Ammon's horn (tissue), 1 donor: ENCODE data around the gene RPL29.

Experiments
- DNase-seq: peaks from one replicate; pipeline ENCODE4 v3.0.0-alpha.2; 2016; ENCODE audit warnings: low spot score

RPL29 gene

GRCh38 chr3:51945926-51946705 lies 49.6 kb downstream of the RPL29 start:
- no peak for DNase-seq

GRCh38 chr3:51945031-51945840 lies 50.5 kb downstream of the RPL29 start:
- DNase-seq = no peak

GRCh38 chr3:51944451-51945021 lies 51.2 kb downstream of the RPL29 start:
- DNase-seq = no peak
